Gastrocnemius medialis (tissue), 4 donors: ENCODE measurements around the gene CEP295NL. TPM values are rescaled to one million over a fixed set of nuclear protein-coding genes. Genes with fewer than 3 reads are reported as not detected.

Source experiments
- ATAC-seq, 2 donors: fragments of 150-250 bp; one replicate each; pipeline ENCODE4 v1.9.1; 2016
- DNase-seq, 2 donors: peaks; one replicate each; pipeline ENCODE4 v3.0.0-alpha.2; 2019
- H3K27ac ChIP-seq, 4 donors: fragments of 200-600 bp; sonication (generic); 1 replicate in 1 of 4; 2 replicates in 3 of 4; pipeline ENCODE4 v1.5.1; 2016 to 2018; ENCODE audit warnings: mild to moderate bottlenecking in 2 of 4, moderate library complexity in 1 of 4
- H3K27me3 ChIP-seq, 3 donors: fragments of 200-600 bp; sonication (generic) in 2 of 3; 1 replicate in 1 of 3; 2 replicates in 2 of 3; pipeline versions ENCODE4 v1.5.1 to v1.6.0; 2016 to 2019; ENCODE audit warnings: mild to moderate bottlenecking in 1 of 3, moderate library complexity in 1 of 3
- H3K36me3 ChIP-seq, 2 donors: fragments of 200-600 bp; sonication (generic) in 1 of 2; one replicate each; pipeline ENCODE4 v1.5.1; 2017 to 2018
- H3K4me1 ChIP-seq, 2 donors: fragments of 200-600 bp; sonication (generic) in 1 of 2; one replicate each; pipeline ENCODE4 v1.5.1; 2016 to 2017; ENCODE audit warnings: mild to moderate bottlenecking in 2 of 2
- H3K4me3 ChIP-seq, 4 donors: fragments of 200-600 bp; sonication (generic) in 3 of 4; 1 replicate in 1 of 4; 2 replicates in 3 of 4; pipeline ENCODE4 v1.5.1; 2016 to 2019; ENCODE audit warnings: mild to moderate bottlenecking in 2 of 4
- H3K9me3 ChIP-seq, 3 donors: fragments of 200-600 bp; sonication (generic) in 2 of 3; 1 replicate in 1 of 3; 2 replicates in 2 of 3; pipeline ENCODE4 v1.5.1; 2016 to 2019
- POLR2A ChIP-seq, 2 donors: fragments of 450-650 bp; IDR thresholded peaks; one replicate each; pipeline ENCODE4 v1.6.1; 2017; ENCODE audit warnings: antibody characterized with exemption in 2 of 2, mild to moderate bottlenecking in 2 of 2, moderate library complexity in 2 of 2
- in situ Hi-C, 4 donors: fragments of 200-750 bp; cut with MboI; loops; one replicate each; pipeline versions ENCODE4 v1.15.0 to v1.8.0; 2017; ENCODE audit warnings: low sequenced_read_pairs in 4 of 4
- intact Hi-C: fragments of 100-400 bp; cut with DNase I; formaldehyde crosslinking; loops from one replicate; pipeline ENCODE4 v1.15.1; 2023; ENCODE audit warnings: low total_unique reads
- total RNA-seq, 4 donors: library from RNA; depleted of rRNA; stranded (reverse); fragments of >200 nt; gene quantifications; one replicate each; pipeline versions ENCODE4 v1.1.0 to v1.2.3, GENCODE V29; 2016
- TF ChIP-seq, protein P1 (sequence below), 5 experiments: fragments of 450-650 bp in 3 of 5; fragments of 200-600 bp in 2 of 5; sonication (generic) in 2 of 5; IDR thresholded peaks in 4 of 5; conservative IDR thresholded peaks in 1 of 5; 1 replicate in 4 of 5; 2 replicates in 1 of 5; pipeline ENCODE4 v1.5.1; 2016 to 2019; ENCODE audit warnings: antibody characterized with exemption in 5 of 5, mild to moderate bottlenecking in 3 of 5, moderate library complexity in 3 of 5

Gene CEP295NL
- total RNA-seq, 4 donors from 2014 or later = 0.16 TPM; not detected in 3

DNA sequence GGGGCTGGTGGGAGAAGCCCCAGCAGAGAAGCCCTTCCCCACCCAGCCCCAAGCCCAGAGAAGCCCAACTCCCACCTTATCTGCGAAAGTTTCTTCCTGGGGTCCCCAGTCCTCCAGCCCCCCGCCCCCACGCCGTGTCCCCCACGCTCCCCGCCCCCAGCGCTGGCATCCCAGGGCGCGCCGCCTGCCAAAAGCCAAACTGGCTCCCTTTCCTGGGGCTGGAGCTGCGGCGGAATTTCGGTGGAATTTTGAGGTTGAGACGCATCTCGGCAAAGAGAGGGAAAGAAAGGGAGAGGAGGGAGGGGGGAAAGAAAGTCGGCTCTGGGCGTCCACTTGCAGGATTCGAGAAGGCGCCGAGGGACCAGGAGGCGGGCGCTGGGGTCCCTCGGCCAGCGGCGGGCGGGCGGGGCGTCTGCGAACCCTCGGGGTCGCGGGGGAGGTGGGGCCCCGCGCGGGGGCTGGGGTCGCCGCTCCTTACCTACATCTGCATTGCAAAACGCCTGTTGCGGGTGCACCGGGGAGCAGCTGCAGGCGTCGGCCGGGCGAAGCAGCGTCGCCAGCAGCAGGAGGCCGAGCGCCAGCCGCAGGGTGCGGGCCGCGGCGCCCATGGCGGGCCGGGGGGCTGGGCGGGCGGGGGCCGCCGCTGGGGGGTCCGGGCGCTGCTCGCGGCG lies 21.6 kb upstream of the CEP295NL start:
- in situ Hi-C loops = no loop called here
- no peak for ATAC-seq
- peaks cover 25 to 30% of the 10 kb centered on the region in 2 donors for H3K4me1 ChIP-seq

DNA sequence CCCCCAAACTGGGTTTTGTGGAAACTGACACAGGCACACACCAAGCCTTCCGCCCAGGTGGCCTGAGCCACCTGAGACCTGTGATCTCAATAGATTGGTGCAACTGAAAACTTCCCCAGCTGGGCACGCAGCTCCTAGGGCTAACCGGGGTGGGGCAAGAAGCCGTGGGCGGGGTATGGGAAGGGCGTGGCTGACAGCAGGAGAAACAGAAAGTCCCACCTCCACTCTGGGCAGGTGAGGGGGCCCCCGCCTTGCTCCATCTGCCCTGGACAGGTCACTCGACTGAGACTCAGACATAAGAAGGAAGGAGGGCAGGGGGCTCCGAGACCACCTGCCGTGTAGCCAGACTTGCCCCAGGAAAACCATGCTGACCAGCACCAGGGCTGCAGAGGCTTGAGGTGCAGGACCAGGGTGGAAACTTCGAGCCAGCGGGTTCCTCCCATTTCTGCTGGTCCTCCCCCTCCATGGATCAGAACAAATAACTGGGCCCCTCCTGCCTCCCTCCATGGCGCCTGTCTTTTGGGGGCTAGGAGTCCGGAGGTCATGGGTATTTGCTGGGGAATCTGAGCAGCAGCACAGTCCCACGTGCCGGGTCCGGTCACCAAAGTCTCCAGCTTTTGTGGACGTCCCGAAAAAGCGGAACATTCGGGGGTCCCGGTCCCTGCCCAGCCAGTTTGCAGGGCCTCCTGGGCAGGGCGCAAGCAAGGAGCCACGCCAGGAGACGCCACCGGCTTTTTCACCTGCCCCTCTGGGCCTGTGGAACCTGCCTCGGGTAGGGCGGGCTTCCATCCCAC lies 20.9 kb upstream of the CEP295NL start:
- Histone ChIP-seq H3K27ac (peak overlapping the region; percentile 68 to 81 (median 70)), H3K27me3 (peaks cover 4 to 19% (median 18%) of the 10 kb centered on the region in 3 donors), H3K4me1 (peaks cover 25 to 30% of the 10 kb centered on the region in 2 donors), H3K36me3 (no peaks in the 10 kb centered on the region), H3K9me3 (no peaks in the 10 kb centered on the region), H3K4me3 (peak overlapping the region; percentile 50 to 65 (median 59))
- ATAC-seq = no peak
- TF ChIP-seq, protein P1, sequence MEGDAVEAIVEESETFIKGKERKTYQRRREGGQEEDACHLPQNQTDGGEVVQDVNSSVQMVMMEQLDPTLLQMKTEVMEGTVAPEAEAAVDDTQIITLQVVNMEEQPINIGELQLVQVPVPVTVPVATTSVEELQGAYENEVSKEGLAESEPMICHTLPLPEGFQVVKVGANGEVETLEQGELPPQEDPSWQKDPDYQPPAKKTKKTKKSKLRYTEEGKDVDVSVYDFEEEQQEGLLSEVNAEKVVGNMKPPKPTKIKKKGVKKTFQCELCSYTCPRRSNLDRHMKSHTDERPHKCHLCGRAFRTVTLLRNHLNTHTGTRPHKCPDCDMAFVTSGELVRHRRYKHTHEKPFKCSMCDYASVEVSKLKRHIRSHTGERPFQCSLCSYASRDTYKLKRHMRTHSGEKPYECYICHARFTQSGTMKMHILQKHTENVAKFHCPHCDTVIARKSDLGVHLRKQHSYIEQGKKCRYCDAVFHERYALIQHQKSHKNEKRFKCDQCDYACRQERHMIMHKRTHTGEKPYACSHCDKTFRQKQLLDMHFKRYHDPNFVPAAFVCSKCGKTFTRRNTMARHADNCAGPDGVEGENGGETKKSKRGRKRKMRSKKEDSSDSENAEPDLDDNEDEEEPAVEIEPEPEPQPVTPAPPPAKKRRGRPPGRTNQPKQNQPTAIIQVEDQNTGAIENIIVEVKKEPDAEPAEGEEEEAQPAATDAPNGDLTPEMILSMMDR (IDR thresholded peaks at IDR 0.05 in 4 of 5, conservative IDR thresholded peaks at IDR 0.05 in 1 of 5) = no peak
- no peak for TF ChIP-seq POLR2A (IDR thresholded peaks at IDR 0.05)
- DNase-seq = peak in 1 of 2 donors; percentile 40
- intact Hi-C loops = no loop called here
- in situ Hi-C loops = no loop called here

More for the DNA sequence above, 21.6 kb upstream of the CEP295NL start:
- no peak for DNase-seq
- no peaks in the 10 kb centered on the region for H3K9me3 ChIP-seq
- intact Hi-C loops = no loop called here
- peak overlapping the region; percentile 68 to 81 (median 70) for H3K27ac ChIP-seq
- no peaks in the 10 kb centered on the region for H3K36me3 ChIP-seq
- H3K4me3 ChIP-seq = peak overlapping the region; percentile 50 to 65 (median 59)
- peaks cover 4 to 19% (median 18%) of the 10 kb centered on the region in 3 donors for H3K27me3 ChIP-seq
- TF ChIP-seq, protein P1 (IDR thresholded peaks at IDR 0.05 in 4 of 5, conservative IDR thresholded peaks at IDR 0.05 in 1 of 5) = no peak
- TF ChIP-seq POLR2A (IDR thresholded peaks at IDR 0.05) = no peak

DNA sequence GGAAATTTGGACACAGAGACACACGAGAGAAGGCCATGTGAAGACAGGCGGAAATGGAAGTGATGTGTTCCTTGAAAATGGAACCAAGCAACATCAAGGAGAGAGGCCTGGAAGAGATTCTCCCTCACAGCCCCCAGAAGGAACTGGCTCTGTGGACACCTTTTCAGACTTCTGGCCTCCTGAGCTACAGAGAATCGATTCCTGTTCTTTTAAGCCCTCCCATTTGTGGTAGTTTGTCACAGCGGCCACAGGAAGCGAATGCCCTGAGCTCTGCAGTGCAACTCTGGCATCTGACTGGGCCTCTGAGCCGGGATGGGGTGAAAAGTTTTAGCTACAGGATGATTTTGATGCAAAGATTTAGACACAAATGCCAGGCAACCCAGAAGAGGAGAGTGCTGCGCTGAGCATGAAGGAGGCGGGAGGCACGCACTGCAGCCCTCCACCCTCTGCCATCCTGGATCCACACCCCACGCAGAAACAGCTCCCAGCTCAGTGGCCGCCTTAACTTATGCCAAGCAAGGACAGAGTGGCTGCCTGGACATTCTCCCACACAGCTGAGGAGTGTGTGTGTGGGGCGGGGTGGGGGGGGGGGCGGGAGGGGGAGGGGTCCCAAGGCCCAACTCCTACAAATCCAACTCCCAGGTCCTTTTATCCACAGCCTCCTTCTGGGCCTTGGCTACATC lies 20.0 kb upstream of the CEP295NL start:
- Histone ChIP-seq H3K4me1 (peaks cover 25 to 30% of the 10 kb centered on the region in 2 donors), H3K36me3 (no peaks in the 10 kb centered on the region), H3K27ac (peak overlapping the region; percentile 68 to 81 (median 70)), H3K9me3 (no peaks in the 10 kb centered on the region), H3K4me3 (peak overlapping the region in 2 of 4 donors; percentile 23 to 65), H3K27me3 (peaks cover 4 to 19% (median 18%) of the 10 kb centered on the region in 3 donors)
- ATAC-seq (no peak), DNase-seq (no peak)
- intact Hi-C loops = no loop called here
- TF ChIP-seq POLR2A (IDR thresholded peaks at IDR 0.05) = no peak
- TF ChIP-seq, protein P1 (IDR thresholded peaks at IDR 0.05 in 4 of 5, conservative IDR thresholded peaks at IDR 0.05 in 1 of 5) = no peak
- in situ Hi-C loops = no loop called here

DNA sequence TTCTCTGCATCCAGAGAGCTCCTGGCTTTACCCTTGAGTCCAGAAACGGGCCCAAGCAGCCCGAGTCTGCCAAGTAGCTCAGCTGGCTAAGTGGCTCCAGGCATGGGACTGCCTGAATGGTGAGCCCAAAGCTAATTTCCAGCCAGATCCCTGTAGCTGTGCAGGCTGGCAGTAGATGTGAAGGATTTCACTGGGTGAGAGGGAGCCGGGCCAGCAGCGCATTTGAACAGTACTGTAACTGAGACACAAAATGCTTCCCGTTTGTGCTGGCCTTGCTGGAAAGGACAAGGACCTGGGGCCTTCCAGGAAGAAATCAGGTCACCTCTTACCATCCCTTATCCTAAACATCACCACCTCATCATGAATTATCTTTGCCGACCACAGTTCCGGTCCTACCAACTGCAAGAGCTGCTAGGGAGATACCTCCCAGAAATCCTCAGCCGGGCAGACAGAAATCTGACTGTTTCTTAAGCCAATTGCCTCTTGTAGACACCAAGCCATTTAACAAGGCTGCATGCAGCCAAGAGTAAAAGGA lies 18.5 kb upstream of the CEP295NL start:
- in situ Hi-C loops (no loop called here), intact Hi-C loops (no loop called here)
- peaks cover 29 to 30% of the 10 kb centered on the region in 2 donors for H3K4me1 ChIP-seq
- H3K9me3 ChIP-seq = no peaks in the 10 kb centered on the region
- H3K27me3 ChIP-seq = peaks cover 4 to 19% (median 18%) of the 10 kb centered on the region in 3 donors
- H3K27ac ChIP-seq = peak overlapping the region in 3 of 4 donors; percentile 2 to 41 (median 24)
- H3K36me3 ChIP-seq = no peaks in the 10 kb centered on the region
- no peak for DNase-seq
- H3K4me3 ChIP-seq = no peak overlapping the region
- peak; percentile 10 to 55 for ATAC-seq
- no peak for TF ChIP-seq POLR2A (IDR thresholded peaks at IDR 0.05)
- TF ChIP-seq, protein P1 (IDR thresholded peaks at IDR 0.05 in 4 of 5, conservative IDR thresholded peaks at IDR 0.05 in 1 of 5) = no peak
